GM21423 (cell line): ENCODE measurements around the gene AGAP2.
"Not testable (repeated sequence)": the region's sequence is repeated elsewhere in the genome, so short reads cannot be mapped to it uniquely, and the experiment has no call there.

Experiments used
- ATAC-seq: cut with Tn5 transposase; IDR thresholded peaks from one replicate; pipeline ENCODE4 v1.9.1; 2021; ENCODE audit warnings: mild to moderate bottlenecking, moderate library complexity; ENCODE audit not compliant: unreplicated experiment

The AGAP2 gene

DNA sequence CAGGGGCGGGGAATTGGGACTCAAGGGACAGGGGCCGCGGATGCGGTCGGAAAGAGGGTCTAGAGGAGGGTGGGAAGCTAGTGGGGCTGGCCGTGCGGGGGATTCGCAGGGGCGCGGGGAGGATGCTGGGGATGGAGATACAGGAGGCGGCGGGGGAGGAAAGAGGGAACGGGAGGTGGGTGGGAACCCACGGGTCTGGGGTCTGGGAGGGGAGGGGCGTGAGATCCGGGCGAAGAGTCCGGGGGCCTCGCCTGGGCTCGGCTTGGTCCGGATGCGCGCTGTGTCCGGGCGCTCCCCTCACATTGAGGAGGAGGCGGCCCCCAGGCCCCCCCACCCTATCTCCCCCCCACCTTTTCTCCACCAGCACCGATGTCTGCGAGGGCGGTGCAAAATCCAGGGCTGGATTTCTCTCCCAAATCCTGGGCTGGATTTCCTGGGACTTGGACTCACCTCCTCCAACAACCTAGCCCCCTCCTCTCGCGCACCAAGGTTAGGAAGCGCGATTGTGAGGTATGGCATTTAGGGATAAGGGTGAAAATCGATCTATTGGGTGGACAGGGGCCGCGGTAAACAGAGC lies at the start of gene AGAP2:
TSS of gene AGAP2 (minus strand) at position 82 of the 577 bp plus-strand sequence. CDS start 496 bp downstream, outside the sequence.
- ATAC-seq: no peak

DNA sequence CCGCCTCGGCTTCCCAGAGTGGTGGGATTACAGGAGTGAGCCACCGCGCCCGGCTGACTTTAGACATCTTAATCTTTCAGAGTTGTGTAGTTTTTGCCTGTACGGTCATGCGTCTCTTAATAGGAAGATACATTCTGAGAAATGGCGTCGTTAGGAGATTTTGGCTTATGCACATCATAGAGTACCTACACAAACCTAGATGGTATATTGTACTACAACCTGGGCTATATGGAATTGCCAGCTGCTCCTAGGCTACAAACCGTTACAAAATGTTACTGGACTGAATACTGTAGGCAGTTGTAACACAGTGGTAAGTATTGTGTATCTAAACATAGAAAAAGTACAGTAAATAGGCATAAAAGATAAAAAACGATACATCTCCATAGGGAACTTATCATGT lies 45.3 kb upstream of the AGAP2 start:
- no peak for ATAC-seq

DNA sequence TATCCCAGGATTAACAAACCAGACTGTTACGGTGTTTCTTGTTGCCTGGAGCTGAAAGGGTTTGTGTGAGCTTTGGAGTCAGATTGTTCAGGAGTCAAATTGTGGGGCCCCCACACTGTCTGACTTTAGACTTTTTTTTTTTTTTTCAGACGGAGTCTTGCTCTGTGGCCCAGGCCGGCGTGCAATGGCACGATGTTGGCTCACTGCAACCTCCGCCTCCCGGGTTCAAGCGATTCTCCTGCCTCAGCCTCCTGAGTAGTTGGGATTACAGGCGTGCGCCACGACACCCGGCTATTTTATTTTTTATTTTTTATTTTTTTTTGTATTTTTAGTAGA lies 44.9 kb upstream of the AGAP2 start:
- ATAC-seq: no peak

DNA sequence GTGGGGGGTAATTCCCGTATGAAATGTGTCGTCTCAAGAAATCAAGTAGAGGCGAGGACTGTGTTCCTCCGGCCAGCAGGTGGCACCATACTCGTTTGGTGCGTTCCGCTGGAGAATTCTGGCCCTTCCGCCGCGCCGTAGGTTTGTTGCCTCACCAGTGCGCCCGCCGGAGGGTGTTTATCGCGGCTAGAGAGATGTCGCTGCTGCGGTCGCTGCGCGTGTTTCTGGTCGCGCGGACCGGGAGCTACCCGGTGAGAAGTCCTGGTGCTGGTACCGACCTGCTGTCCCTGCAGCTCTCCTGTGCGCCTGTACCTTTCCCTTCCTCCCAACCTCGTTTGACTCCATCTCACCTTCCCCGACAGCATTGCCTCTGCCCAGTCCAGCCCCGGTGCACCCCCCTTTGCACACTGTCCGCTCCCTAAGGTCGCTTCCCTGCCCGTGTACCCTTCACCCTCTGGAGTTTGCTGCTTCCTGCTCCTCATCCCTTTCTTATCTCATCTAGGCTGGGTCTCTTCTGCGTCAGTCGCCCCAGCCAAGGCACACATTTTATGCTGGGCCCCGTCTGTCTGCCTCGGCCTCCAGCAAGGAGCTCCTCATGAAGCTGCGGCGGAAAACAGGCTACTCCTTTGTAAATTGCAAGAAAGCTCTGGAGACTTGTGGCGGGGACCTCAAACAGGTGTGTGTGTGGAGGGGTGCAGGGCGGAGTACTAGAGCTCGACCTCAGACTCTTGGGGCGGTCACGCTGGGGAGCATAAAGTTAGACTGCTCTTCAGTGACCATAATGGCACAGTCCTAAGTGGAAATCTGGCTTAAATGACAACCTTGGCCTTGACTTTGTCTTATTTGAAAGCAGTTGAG lies 44.3 kb upstream of the AGAP2 start, which contains the start of gene TSFM:
TSS of gene TSFM (plus strand) at position 180 of the 858 bp plus-strand sequence. CDS start at position 195, 15 bp downstream.
- ATAC-seq: peak; percentile 92

DNA sequence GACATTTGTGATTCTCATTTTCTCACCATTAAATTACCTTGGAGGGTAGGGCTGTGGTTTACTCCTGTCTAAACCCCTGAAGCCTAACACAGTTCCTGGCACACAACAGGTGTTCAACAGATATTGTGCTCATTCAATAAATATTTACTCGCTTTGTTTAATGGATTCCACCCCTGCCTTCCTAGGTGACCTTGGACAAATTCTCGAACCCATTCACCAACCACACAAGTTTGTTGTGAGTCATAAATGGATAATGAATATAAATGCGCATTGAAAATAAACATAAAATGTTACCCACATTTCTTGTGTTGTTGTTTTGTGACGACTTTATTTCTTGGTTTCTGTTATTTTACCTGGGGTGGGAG lies 43.7 kb upstream of the AGAP2 start:
- peak; percentile 7 for ATAC-seq

DNA sequence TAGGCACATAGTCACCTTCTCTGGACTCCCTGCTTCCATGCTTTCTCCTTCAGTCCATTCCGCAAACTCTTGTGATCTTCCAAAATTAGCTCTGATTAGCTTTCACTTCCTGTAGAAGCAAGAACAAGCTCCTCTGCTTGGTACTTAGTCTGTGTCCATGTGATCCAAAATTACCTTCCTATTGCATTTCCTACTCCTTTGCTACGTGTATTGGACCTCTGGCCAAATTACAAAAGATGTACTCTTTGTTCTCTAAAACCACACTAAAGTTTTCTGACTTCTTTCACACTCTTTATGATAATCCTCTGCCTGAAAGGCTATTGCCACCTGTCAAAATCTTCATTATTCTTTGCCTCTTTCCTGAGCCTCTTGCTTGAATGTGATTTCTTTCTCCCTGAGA lies 43.3 kb upstream of the AGAP2 start:
- no peak for ATAC-seq

DNA sequence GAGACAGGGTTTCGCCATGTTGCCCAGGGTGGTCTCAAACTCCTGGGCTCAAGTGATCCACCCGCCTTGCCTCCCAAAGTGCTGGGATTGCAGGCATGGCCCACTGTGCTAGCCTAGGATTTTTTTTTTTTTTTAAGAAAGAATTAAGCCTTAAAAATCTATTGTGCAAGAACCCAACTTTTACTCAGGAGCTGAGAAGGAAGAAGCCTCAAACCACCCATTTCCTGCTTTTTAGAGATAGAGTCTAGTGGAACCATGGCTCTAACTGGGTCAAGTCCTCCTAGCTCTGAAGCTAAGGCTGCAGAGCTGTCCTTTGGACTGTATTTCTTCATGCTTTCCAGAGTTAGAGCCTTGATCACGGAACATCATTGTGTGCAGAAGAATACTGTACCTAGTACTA lies 42.7 kb upstream of the AGAP2 start:
- no peak for ATAC-seq

DNA sequence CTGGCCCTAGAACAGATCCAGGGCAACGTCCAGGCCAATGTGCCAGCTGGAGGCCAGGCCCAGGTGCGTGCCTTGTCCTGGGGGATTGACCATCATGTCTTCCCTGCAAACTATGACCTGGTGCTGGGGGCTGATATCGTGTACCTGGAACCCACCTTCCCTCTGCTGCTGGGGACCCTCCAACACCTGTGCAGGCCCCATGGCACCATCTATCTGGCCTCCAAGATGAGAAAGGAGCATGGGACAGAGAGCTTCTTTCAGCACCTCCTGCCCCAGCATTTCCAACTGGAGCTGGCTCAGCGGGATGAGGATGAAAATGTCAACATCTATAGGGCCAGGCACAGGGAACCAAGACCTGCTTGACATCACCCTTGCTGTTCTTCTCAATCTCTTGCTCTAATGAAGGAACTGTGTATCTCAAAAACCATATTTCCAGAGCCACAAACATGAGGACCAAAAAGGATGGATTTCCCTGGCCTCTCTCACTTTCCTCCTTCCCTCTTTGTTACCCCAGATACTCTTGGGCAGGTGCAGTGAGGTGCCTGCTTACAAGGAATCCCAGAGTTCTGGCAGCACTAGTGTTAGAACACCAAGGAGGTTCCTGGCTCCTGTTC lies 41.8 kb upstream of the AGAP2 start:
- no peak for ATAC-seq

DNA sequence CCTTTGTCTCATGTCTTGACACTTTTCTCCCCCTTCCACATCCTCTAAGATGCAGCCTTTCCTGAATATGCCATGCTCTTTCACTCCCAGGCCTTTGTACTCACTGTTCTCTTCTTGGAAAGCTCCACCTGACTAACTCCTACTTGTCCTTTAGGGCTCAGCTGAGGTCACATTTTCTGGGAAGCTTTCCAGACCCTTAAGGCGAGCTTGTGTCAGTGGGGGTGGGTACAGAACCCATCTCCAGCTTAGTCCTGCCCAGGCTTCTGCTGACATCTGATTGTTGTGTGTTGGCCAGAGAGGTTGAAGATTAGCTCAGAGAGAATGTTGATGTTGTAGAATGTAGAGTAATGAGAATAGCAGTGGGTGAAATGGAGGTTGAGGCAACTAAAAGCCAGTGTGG lies 41.2 kb upstream of the AGAP2 start:
- ATAC-seq: no peak

DNA sequence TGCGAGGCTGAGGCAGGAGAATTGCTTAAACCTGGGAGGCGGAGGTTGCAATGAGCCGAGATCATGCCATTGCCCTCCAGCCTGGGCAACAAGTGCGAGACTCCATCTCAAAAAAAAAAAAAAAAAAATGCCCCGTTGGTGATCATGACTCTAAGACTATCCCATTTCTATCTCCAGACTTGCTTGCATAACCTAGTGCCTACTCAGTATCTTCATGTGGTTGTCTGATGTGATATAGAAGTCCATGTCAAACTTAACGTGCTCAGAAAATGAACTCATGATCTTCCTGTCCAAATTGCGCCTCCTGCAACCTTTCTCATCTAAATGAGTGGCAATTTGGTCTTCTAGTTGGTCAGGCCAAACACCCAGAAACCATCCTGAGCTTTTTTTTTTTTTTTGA lies 39.4 kb upstream of the AGAP2 start:
- ATAC-seq: no peak

DNA sequence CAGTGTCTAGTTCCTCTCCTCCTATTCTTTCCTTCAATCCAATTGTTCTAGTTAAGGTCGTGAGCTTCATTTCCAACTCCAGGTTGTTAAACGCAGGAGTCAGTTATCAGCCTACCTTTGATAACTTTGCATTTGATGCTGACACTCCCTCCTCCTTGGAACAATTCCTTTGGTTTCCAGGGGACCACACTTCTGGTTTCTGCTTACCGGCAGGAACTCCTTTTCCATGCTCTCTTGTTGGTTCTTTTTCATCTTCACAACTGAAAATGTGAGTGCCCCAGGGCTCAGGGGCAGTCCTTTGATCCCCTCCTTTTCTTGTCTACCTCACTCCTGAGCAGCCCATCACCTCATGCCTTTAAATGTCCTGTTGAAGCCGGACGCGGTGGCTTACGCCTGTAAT lies 38.8 kb upstream of the AGAP2 start:
- ATAC-seq: no peak

DNA sequence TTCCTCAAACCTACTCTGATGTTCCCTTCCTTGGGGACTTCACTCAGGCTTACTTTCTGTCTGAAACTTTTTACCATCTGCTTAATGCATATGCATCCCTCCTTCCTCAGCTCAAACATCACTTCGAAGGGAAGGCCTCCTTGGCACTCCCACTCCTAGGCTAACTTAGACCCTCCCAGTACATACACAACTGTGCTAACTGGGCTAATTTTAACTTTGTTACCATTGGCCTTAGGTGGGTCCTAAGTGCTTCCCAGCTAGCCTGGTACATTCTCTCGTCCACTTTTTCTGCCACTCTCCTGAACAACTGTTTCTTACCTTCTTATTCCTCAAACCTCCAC lies 37.7 kb upstream of the AGAP2 start:
- ATAC-seq: no peak

DNA sequence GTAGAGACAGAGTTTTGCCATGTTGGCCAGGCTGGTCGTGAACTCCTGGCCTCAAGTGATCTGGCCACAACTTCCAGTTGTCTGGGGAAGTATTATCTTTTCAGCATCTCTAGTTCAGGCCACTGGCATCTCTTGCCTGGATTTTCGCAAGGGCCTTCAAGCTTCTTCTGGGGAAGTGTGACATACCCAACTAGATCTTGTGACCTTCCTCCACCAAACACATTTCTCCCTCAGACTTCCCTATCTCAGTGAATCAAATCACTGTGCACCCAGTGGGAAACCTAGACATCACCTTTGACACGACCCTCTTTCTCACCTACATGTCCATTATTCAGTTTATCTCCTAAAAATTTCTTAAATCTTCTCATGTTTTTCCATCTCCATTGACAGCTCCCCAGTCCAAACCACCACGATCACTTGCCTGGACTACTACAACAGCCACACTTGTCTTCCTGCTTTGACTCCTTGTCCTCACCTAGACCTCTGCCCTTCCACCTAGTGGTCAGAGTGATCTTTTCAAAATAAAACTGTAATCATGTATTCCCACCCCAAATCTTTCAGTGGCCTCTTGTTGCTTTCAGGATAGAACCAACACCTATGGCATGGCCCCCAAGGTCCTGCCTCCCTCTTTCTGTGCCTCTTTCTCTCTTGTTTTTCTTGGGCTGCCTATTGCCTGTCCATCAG lies 37.2 kb upstream of the AGAP2 start:
- no peak for ATAC-seq

DNA sequence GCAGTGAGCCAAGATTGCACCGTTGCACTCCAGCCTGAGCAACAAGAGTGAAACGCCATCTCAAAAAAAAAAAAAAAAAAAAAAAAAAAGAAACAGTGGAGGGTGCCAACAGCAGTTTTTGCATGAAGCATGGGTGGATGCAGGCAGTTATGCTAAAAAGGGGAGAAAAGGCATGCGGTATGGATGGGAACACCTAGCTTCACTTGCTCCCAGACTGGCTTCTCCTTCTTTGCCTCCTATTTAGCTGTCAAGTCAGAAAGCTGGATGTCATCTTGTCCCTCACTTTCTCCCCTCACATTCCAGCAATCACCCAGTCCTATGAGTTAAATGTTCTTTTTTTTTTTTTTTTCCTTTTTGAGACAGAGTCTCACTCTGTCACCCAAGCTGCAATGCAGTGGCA lies 36.5 kb upstream of the AGAP2 start:
- no peak for ATAC-seq

DNA sequence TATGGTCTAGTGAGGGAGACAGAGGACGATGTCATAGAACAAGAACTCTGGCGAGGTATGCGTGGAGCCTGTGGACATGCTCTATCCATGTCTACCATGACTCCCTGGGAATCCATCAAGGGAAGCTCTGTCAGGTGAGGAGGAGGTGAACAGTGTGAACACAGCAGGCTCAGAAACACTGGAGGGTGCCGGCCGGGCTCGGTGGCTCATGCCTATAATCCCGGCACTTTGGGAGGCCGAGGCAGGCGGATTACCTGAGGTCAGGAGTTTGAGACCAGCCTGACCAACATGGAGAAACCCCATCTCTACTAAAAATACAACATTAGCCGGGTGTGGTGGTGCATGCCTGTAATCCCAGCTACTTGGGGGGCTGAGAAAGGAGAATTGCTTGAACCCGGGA lies 36.1 kb upstream of the AGAP2 start:
- ATAC-seq: not testable (repeated sequence)

DNA sequence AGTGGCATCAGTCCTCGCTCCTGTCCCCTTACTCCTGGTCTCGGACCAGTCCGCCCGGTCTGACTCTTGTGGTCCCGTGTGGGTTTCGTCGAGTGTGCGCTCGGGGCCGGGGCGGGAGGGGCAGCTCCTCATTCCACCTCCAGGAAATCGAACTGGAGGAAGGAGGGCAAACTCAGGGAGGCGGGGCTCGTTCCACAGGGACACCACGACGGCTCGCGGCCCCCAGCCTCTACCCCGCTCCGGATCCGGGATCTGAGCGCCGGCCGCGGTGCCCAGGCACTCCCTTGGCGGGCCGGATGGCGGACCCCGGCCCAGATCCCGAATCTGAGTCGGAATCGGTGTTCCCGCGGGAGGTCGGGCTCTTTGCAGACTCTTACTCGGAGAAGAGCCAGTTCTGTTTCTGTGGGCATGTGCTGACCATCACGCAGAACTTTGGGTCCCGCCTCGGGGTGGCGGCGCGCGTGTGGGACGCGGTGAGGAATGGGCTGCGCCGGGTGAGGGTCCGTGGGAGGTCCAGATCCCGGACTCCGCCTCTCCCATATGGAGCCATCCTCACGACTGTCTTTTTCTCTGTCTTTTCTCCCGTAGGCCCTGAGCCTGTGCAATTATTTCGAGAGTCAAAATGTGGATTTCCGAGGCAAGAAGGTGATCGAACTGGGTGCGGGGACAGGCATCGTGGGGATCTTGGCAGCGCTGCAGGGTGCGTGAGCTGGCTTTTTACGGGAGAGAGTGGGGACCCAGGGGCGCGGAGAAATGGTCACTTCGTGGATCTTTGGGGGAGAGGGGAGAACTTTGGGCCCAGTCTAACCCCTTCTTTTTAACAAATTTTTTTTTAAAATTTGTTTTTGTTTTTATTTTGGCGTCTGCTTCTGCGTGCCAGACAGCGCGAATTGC lies 34.1 kb upstream of the AGAP2 start, which contains the start of gene EEF1AKMT3:
TSS of gene EEF1AKMT3 (plus strand) at position 186 of the 894 bp plus-strand sequence. CDS start at position 297, 111 bp downstream.
- peak; percentile 26 for ATAC-seq

DNA sequence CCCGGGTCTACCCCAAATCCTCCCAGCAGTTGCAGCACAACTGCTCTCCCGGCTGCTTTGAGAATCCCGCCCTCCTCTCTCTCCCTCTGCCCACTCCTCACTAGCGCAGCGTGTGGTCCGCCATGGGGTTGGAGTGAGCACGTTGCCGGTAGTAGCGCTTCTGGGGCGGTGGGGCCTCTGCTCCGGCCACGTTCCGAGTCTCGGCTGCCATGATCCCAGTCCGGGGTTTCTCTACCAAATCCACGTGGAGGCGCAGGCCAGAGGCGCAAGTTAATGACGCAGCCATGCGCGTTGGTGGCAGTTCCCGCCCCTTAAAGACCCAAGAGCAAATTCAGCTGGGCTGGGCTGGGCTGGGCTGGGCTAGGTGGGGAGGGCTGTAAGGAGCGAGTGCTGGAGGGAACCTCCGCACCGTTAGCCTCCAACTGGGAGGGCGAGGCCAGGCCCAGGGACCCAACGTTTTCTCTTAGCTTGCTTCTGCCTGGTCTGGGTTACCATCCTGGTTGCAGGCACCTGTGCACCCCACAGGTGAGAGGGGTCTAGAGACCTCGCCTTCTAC lies 33.4 kb upstream of the AGAP2 start, which contains the start of gene METTL1:
TSS of gene METTL1 (minus strand) at position 233 of the 556 bp plus-strand sequence. CDS start at position 211, 22 bp downstream.
- peak; percentile 82 for ATAC-seq

DNA sequence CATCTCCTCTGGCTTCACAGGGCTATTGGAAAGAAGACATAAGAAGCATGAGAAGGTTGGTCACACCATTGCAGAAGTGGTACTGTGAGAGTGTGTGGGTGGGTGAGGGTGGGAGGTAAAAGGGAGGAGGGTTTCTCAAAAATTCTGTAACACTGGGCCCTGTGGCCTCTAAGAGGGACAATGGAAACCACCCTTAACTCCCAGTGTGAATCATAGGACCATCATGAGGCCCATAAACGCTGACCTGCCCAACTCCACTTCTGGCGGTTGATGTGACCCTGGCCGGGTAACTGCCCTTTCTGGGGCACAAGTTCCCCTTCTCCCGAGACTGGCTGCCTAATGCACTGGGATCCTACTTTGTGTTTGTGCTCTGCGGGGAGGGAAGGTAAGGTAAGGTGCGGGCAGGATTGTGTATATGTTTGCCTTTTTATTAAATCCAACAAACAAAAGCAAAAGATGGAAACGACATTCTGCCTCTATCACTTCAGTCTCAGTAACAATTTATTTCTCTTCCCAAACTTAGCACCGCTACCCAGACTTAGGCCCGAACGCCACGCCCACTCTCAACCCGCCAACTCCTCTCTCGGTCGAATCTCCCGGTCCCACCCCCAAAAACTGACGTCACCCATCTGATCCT lies 32.8 kb upstream of the AGAP2 start:
- ATAC-seq: peak; percentile 66

DNA sequence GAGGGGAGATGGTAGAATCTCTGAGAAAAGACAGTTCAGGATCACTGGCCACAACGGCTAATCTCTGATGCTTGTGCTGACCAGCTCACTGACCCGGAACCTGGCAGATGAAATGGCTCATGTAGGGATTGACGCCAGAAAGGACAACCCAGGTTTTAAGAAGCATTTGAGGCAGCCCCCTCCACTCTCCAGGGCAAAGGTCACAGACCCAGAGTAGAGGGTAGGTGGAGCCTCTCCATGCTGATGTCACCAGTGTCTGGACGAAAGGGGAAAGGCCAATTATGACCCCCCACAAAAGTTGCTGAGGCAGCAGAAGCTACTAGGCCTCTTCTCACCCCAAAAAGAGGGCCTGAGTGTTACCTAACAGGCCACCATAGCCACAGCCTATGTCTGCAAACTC lies 32.2 kb upstream of the AGAP2 start:
- no peak for ATAC-seq

DNA sequence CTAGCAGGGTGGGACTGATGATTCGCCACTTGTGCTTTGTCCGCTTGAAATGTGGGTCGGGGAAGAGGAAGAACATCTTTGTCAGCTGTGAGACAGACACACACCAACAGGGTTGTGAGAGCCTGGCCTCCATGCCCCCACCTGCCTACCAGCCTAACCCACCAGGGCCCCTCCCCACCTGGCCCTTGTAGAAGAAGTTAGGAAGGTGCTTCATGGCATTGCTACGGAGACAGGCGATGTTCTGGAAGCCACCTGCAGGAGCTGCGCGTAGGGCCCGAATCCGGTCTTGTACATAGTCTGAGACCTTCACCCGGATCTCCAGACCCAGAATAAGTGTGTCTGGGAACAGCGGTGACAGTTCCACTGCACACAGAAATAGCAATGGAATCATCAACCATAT lies 31.1 kb upstream of the AGAP2 start:
- ATAC-seq: no peak
